Measurements from ENCODE around the gene MTSS2.
A peak's percentile ranks its signal among the peaks of the same experiment; 100 is the strongest.

MTSS2 gene

DNA sequence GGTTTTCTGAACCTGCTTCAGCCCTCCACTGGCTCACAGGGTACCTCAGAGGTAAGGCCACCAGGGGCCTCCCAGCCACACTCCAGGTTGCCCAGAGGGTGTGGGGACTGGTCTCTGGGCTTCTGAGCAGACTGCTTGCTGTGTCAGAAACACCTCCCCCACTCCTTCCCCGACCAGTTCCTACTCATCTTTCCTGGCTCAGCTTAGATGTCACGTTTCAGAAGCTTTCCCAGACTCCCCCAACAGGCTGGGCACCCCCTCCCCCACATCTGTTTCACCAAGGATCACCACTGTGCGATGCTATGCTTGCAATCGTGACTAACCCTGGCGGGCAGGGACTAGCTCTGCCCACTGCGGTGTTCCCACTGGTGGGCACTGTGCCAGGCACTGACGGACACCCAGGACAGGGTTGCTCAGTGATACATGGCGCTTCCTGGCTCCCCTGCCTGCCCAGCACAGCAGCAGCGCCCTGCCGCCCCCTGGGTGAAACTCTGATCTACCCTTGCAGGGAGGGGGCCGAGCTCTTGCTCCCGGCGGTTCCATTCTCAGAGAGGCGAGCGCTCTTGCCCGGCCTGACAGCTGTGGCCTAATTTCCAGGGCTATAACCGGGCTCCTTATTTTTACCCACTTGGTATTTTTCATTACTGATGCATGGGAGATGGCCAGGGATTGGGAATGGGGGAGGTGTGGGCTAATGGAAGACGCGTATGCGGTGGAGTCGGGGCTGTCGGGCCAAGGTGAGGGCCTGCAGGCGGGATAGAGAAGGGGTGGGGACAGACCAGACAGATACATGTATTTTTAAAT, 29.4 kb upstream of the MTSS2 start:
- DNase-seq, result peak; percentile 99

DNA sequence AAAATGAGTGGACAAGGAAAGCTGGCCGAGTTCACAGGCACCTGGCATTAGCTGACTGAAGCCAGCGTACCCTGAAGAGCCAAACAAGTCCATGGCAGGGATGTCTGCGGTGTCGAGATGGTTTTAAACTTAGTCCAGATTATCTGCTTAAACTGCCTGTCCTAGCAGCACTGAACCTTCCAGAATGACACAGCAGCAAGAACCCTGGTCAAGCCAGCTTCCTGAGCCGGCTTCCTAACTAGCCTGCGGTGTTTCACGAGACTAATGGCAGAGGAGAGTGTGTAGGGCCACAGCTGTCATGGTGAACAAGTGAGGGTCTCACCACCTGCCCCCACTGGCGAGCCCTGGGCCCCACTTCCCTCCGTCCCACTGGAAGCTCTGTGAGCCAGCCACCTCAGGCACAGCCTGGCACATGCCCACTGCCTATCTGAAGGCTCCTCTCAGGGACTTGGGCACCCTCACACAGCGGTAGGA, 28.8 kb upstream of the MTSS2 start:
- no peak for DNase-seq

DNA sequence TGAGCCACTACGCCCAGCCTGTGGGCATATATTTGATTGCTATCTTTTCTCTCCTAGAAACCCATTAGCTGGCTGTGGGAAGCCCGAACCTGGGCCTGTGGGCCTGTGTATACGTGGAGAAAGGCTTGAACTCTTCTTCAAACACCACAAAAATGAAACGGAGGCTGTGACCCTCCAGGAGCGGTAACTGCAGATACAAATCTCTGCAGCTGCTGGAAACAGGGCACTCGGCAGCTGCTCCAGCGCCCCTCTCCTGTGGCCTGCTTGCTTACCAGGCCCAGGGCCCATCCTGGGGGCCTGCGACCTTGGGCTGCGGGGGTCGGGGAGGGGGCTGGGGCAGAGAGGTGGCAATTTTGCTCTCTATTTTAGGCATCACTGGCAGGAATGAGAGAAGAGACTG, 28.0 kb upstream of the MTSS2 start:
- DNase-seq, result no peak

DNA sequence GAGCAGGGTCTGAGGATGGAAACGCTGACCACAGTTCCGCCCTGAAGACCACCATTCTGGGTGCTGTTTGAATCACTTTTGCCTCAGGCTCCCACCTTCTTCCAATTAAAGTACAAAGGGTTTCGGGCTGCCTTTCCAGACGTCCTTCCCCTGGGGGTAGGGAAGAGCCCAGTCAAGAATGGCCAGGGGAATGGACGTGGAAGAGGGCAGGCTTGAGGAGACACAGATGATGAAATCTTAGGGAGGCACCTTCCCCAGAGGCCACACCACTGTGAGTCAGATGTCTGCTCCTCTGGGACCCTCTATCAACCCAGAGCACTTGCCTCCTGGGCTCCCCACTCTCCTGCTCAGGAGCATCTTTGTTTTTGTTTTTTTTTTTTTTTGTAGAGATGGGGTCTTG, 27.5 kb upstream of the MTSS2 start:
- peak; percentile 40 for DNase-seq

DNA sequence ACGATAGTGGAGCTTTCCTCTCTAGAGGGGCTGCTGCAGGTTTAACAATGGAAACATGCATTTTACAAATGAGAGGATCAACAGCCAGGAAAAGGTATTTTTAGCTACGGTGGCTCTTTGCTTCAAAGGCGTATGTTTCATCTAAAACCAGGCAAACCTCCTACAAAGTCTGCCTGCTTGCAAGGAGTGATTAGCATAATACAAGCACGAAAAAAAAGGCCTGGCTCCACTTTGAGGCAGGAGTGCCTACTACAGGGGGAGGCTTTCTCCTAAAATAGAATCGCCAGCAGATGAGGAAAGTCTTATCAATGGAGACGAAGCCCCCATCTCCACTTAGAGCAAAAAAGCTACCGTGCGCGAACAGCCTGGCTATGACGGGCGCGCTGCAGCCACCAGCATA, 27.1 kb upstream of the MTSS2 start:
- DNase-seq, result no peak

DNA sequence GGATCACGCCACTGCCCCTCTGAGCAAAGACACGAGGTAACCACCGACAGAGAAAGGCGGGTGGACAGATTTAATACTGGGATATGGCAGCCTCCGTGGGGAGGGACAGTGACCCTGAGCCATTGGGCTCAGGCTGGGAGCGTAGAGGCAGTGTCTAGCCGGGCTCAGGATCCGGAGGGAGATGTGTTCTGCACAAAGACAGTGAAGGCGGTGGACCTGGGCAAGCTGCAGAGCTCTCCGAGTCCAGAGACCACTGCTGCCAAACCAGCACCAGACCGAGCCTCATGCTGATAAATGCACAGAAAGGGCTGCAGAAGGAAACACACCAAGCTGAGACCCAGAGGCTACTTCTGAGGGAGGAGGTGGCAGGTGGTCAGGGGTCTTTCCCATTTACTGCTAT, 26.5 kb upstream of the MTSS2 start:
- DNase-seq, result no peak

DNA sequence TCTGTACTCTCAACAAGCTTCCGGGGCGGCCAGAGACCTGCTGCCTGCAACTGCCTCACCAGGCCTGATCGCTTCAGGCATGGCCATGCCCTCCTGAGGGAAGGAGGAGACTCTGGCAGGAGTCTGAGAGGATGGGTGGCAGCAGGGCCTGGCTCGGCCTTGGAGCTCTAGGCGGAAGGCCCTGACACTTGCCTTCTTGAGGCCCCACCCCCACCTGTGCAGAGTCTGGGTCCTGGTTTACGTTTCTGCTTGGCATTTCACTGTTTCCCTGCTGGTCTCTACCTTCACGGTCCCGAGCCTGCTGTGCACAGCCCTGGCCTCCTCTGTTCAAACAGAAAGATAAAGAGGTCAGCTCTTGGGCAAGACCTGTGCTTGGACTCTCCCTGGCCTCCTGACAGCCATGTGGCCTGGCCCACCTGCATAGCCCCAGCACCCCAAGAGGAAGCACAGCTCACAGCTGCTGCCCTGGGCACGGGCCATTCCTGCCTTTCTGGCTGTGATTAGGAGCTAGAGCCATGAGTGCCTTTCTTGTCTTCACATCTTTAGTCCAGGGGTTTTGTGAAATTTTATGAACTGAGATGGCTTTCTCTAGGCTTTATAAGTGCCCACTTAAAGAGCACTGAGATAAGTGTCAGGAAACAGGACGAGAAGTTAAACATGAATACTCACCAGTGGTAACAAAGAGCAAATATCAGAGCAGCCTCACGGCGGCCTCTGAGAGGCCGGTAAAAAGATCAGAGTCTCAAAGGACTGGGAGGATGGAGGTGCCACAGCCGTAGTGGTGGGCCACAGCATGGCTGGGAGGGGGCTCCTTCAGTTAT, 25.6 kb upstream of the MTSS2 start:
- no peak for DNase-seq

DNA sequence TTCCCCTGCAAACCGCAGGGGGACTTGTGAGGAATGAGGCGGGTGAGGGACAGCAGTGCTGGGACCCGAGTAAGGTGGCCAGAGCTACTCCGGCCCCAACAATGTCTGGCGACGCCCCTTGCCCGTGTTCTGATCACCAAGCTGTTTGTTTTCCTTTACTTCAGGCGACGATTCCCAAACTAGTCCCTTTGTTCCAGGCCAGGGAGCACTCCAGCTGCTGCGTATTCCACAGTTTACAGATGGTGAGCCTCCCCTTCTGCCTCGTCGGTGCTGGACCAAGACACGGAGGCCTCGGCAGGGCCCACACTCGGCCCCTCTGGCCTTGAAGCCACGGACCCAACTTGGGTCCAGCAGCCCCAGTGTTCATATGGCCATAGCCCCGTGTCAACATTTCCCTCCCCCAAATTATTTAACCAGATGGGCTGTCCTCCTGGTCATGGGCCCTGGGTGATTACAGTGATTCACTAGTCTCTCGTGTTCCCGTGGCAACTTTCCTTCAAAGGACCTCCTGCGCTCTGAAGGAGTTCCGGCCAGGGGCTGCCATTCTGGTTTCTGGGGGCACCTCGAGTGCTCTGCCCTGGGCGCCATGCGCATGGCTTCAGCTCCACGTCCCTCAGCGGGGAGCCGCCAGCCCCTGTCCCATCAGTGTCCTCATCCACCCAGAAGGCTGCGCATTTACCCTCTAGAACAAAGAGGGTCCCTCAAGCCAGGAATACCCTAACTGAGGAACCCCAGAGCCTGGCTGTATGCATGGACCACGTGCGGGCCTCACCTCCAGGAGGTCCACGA, 24.8 kb upstream of the MTSS2 start:
- no peak for DNase-seq

DNA sequence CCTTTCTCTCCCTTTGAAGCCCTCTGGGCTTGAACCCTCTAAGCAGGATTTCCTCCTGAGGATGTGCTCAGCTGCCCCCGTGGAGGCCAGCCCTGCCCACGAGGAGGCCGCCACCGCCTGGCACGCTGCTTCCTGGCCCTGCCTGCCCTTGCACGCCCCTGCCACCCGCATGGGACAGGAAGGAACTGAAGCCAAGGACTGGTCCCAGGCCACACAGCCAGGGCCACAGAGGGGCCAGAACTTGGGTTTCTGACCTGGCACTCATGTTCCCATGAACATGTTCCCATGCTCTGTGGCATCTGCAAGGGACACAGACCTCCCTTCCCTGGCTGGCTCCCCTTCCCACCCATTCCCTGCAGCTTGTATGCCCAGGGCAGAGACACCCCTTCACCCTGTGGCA, 24.1 kb upstream of the MTSS2 start:
- no peak for DNase-seq

DNA sequence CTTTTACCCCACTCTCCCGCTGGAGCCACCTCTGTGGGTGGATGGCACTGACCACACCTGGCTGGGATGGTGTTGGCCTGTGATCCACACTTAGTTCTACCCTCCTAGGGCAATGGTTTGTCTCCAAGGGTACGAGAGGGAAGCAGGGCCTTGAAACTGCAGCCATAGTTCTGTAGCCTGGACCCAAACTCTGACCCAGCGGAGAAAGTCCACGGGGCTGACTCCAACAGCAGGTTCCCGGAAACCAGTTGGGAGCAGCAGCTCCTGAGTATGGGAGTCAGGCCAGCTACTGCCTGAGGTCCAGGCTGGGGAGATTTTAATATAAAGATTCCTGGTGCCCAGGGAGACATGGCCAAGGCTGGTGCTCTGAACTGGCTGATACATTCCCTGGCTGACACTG, 23.6 kb upstream of the MTSS2 start:
- DNase-seq, result no peak

DNA sequence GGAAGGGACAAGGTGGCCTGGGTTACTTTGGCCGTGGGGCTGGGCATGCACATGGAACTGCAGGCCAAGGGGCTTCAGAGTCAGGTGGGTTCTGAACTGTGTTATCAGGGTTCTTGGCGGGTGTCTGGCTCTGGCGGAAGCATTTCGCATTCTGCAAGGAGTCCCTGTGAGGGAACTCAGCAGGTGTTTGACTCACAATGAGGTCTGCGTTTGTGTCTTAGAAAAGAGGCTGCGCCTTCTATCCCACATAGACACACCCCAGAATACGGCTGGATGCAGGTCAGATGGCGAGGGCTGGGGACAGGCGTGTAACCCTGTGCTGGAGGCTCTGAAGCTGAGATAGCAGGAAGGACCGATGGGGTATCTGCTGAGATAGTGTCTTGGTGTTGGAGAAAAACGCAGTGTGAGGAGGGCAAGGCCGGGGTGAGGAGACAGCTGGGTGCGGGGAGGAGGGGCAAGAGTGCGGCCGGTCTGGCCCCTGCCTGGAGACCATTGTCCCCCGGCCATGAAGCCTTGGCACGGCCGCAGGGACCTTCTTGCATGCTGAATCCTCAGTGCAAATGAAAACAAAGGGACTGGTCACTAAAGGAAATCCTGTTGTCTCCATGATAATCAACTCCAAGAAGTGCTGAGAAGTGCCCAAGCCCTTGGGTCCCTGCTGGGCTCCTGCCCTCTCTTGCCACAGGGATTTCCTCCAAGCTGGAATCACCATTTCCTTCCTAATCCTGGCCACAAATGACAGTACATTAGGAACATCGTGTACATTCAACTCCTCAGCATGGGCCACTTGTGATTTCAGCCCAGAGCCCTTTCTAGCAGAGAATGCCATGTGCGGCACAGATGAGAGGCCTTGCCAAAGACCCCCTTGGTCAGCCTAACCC, 22.8 kb upstream of the MTSS2 start:
- DNase-seq, result no peak

DNA sequence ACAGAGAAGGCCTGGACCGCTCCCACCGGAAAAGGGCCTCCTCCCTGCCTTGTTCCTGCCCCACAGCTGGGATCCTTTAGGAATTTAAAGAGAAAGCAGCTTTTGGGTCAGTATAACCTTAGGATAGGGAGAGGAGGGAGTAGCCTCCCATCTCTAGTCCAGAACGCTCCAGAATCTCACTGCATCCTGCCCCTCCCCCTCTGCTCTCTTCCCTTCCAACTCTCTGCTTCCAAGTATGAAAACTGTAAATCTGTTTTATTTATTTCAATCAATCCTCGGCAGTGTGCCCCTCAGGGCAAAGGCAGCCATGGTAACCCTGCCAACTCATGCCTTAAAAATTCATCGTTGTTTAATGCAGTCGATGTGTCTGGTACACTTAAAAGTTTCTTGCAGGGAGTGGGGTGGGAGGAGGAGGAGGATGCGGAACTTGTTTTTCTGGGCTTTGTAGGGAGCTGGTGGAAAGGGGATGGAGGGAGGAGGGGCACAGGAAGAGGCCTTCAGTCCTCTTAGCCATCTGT, 21.2 kb upstream of the MTSS2 start:
- peak; percentile 94 for DNase-seq

DNA sequence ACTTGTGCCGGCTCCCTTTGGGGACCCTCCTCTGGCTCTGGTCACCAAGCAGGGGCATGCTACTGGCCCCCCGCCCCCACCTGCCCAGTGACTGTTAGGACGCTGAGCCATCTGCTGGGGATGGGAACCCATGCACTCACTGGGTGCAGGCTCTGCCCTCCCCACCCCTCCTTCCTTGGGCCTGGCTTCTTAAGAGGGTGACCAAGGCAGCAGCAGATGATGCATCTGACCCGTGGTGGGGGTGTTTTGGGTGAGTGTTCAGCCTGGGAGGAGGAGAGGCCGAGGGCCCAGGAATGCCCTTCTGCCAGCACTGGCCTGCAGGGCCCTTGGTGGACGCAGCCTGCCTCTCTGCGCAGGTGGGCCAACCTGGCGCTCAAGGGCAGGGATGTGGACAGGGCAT, 19.2 kb upstream of the MTSS2 start:
- DNase-seq, result peak; percentile 22

DNA sequence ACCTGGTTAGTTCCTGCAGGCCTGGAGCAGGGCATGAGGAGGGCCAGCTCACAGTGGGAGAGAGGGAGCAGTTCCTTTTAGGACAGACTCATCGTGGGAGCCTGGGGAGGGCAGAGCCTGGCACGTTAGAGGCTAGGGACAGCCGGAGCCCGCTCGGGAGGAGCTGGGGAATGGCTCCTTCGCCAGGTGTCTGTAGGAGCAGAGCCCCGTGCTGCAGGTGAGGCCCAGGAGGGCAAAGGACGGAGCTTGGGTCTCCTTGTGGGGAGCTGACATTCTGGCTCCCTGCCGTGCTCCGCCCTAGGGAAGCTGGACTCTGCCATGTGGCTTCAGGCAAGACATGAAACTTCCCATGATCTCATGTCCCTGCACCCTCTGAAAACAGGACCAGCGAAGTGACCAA, 18.7 kb upstream of the MTSS2 start:
- DNase-seq, result no peak

DNA sequence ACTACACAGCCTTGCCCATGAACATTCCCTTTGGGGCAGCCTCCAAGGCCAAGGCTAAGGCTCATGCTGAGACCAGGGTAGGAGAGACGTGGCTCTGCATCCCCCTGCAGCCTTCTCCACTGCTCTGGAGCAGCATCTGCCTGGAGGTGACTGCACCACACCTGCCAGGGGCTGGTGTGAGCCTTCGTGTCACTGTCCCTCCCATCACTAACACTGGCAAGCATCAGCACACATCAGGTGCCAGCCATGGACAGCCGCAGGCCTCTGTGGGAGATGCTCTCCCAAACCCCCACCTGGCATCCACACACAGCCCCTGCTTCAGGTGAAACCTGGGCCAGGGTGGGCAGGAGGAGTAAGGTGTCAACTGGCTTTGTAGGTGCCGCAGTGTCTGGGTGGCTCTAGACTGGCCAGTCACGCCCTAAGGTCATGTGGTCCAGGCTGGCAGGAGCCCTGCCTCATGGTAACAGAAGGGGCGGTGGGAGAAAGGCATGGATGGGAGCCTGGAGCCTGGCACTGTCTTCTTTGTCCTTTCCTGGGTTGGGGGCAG, 18.1 kb upstream of the MTSS2 start:
- no peak for DNase-seq

DNA sequence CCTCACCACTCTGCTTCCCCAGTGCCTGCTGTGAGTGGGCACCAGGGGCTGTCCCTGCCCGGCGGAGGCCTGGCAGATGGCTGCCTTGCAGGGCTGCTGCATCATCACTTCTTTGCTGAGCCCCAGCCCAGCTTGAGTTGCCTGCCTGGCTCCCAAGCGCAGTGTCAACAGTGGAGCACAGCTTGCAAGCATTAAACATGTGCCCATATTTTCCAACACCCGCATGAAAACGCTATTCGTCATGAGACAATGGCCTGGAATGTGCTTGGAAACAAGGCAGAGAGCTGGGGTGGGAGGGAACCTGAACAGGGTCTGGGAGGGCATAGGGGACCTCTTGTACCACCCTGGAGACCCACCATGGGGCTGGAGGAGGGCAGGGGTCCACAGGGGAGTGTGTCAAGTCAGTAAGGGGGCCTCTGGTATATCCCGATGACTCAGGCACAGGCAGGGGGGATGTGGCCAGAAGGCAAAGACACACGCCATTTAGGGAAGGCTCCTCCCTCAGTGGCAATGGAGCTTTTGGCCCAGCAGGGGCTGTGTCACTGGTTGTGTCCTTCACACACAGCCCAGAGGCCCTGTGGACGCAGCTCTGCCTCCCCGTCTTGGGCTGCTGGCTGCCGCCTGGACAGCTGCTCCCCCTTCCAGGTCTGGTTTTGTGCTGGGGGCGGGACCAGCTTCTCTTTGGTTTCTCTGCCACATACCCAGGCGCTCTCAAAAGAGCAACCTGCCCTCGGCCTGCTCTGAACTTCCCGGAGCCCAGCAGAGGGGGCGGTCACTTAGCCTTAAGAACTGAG, 17.4 kb upstream of the MTSS2 start:
- peak; percentile 96 for DNase-seq

DNA sequence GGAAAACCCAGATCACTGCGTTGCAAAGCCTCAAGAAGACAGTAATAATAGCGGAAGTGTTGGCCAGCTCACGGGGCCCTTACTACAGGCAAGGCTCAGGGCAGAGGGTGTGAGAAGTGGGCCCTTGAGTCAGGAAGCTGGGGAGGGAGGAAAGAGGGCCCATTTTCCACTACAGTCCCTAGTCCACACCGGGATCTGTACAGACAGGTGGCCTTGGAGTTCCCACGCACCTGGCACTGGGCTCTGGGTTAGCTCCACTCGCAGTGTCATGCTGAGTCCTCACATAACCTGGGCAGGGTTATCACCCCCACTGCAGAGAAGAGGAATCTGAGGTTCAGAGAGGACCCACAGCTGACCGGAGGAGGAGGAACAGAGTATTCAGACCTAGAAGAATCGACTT, 16.8 kb upstream of the MTSS2 start:
- no peak for DNase-seq

DNA sequence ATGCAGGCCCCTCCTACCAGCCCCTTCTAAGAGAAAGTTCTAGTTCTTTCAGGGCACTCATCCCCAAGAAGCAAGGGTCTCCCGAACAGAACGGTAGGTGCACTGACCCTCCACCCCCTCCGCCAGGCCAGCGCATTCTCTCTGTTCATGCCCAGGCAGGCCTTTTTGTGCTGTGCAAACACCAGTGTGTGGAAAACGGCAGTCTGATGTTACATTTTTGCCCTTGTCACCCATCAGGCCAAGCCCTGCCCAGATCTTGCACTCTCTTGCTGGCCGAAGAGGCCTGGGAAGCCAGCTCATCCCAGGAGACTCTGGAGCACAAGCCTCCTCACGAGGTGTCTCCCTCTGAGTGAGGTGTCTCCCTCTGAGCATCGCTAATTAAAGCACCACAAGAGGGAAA, 16.1 kb upstream of the MTSS2 start:
- no peak for DNase-seq

DNA sequence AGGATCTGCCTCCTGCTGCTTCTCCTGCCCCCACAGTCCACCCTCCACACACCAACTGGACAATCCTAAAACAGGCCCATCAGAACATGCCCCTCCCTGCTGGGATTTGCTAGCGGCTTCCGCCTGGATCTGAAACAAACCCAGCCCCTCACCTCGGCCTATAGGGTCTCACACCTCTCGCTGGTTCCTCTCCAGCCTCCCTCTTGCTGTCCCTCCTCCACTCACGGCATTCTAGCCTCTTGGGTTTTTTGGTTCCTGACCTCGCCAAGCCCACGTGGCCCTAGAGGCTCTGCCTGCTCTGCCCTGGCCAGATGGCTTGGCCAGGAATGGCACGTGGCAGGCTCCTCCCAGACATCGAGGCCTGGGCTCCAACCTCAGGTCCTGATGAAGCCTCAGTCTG, 15.7 kb upstream of the MTSS2 start:
- DNase-seq, result no peak

DNA sequence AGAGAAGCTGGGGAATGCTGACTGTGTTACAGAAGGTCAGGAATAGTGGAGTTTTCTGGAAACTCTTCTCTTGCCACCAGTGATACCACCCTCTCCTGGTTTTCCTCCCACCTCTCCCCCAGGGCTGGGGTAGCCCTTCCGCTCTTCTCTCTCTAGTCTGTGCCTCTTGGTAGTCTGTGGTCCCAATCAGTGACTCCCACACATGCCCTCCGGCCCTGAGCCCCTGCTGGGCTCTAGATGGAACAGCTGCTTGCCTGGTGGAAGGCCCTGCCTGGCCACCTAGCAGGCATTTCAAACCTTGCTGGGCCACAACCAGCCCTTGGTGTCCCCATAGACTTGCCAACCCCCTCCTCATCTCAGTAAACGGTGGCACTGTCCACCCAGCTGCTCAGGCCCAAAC, 15.2 kb upstream of the MTSS2 start:
- no peak for DNase-seq

Data from fibroblast of skin of back (primary cell).